Left renal pelvis (tissue), 4 donors: ENCODE measurements around the gene COQ7. TPM values are rescaled to one million over a fixed set of nuclear protein-coding genes. Genes with fewer than 3 reads are reported as not detected.
A peak's percentile ranks its signal among the peaks of the same experiment; 100 is the strongest.

ENCODE experiments used
- DNase-seq, 4 donors: peaks; one replicate each; pipeline ENCODE4 v3.0.0-alpha.2; 2013; ENCODE audit warnings: low read depth in 4 of 4, low spot score in 3 of 4
- polyA plus RNA-seq, 4 donors: library from polyadenylated mRNA; unstranded; fragments of 120-200 nt; gene quantifications; one replicate each; pipeline ENCODE4 v1.2.1, GENCODE V29; 2013; ENCODE audit not compliant: insufficient read length in 4 of 4

COQ7 gene
- polyA plus RNA-seq, 4 donors, result 28.8 to 34.3 (median 32.1) TPM

DNA sequence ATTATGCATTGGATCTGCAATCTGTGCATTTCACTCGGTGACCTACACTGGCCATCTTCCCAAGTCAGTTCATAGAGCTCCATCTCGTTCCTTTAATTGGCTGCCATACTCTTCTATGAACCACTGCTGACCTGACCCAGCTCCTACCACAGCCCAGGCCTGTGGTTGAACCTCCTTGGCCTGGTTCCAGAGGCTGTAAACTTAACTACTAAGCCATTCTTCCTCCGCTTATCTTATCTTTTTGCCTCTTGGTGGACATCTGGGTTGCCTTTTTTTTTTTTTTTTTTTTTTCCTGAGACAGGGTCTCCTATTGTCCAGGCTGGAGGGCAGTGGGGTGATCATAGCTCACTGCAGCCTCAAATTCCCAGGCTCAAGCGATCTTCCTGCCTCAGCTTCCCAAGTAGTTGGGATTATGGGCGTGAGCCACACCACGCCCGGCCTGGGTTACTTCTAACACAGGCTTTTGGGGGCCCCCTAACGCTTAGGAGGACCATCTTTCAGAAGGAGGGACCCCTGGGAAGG is 18.3 kb downstream of the COQ7 start:
- DNase-seq, result no peak

DNA sequence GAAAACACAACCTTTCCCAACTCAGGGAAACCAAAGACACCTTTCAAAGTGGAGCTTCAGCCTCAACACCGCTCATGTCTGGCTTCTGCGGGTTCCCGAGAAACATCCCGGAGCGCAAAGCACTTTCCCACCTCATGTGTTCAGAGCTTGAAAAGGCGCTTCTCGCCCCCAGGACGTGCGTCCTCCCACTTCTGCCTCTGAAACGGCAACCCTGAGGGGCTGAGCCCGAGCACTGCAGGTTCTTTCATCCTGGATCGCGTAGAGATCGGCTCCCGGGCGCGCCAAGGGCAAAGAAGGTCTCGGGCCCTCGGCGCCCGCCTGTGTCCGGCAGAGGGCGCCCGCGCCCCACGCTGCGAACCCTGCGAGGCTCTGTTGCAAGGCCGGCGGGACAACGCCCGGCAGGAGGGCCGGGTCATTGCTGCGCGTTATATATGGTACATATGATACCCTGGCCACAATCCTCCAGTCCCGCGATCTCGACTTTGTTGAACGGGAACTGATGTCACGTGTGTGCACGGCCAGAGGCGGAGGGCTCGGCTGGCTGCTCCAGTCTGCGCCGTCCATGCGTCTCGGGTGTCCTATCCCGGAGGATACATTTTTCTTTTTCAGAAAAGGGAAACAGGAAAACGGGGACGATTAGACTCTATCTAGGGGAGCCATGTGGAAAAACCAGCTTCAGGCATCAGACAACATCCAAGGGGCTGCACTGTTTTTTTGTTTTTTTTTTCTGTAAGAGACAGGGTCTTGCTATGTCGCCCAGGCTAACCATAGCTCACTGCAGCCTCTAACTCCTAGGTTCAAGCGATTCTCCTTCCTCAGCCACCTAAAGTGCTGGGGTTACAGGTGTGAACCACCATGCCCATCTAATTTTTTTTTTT is 19.1 kb downstream of the COQ7 start:
- DNase-seq, result peak; percentile 64 to 82 (median 74)

DNA sequence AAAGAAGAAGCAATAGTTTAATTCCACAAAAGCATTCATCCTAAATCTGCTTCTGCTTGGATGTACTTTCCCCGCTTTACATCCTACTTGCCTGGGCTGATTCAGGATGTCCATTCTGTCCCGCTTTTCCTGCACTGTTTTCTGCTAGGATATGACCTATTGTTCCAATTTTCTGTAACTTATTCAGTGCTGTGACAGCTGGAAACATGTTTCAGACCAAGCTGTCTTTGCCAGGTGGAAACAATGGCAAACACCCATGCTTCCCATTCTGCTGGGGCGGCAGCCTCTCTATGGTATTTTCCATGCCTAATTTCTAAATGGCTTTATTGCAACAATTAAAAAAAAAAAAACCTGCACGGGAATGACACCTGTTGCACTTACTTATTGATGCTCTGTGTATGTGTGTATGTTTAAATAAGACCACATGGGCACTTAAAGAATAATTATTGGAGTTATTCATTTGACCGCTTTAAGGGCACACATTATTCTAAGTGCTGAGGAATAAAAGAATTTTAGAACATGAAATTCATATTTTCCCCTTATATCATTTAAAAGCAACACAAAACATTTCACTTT is 21.0 kb downstream of the COQ7 start:
- no peak for DNase-seq

DNA sequence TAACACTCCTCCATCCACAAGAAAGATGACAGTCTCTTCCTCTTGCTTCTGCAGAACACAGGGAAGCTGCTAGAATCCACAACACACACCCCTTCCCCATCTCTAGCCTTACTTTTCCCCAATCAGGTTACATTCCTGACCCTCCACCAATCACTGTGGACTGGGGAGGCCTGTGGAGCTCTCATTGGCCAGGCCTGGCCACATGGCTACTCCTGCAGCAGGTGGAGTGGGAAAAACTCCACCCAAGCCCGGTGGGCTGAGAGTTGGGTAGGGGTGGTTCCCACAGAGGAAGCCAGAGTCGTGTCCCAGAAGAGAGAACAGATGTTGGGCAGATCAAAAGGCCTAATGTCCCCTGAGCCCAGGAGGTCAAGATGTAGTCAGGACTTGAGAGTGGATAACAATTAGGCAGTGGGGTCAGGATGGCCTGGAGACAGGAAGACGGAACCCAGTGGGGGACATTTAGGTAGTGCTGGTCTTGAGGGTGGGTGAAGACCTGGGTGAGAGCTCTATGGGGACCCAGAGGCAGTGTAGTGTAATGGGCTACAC is 22.1 kb downstream of the COQ7 start:
- no peak for DNase-seq

DNA sequence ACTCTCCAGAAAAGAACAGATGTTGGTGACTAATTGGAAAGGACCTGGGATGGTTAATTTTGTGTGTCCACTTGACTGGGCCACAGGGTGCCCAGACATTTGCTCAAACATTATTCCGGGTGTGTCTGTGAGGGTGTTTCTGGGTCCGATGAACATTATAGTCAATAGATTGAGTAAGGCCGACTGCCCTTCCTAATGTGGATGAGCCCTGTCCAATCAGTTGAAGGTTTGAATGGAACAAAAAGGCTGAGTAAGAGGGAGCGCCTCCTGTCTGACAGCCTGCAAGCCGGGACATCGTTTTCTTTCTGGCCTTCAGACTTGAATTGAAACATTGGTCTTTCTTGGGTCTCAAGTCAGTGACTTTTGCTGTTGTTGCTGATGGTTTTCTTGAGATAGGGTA is 23.5 kb downstream of the COQ7 start:
- no peak for DNase-seq

DNA sequence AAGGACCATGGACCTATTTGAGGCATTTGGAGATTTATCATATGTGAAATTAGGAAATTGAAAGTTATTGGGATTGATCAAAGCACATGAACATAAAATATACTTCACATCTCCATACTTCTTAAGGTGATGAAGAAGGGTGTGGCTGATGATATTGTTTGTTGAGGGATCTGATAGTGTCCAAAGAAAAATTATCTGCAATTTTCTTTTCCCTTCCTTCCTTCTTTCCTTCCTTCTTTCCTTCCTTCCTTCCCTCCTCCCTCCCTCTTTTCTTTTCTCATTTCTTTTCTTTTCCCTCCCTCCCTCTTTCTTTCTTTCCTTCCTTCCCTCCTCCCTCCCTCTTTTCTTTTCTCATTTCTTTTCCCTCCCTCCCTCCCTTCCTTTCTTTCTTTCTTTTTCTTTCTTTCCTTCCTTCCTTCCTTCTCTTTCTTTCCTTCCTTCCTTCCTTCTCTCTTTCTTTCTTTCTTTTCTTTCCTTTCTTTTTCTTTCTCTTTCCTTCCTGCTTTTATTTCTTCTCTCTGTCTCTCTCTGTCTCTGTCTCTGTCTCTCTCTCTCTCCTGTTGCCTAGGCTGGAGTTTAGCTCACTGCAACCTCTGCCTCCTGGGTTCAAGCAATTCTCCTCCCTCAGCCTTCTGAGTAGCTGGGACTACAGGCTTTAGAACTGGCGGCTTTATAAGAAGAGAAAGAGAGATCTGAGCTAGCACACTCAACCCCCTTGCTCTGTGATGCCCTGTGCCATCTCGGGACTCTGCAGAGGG is 25.4 kb downstream of the COQ7 start:
- DNase-seq, result no peak

DNA sequence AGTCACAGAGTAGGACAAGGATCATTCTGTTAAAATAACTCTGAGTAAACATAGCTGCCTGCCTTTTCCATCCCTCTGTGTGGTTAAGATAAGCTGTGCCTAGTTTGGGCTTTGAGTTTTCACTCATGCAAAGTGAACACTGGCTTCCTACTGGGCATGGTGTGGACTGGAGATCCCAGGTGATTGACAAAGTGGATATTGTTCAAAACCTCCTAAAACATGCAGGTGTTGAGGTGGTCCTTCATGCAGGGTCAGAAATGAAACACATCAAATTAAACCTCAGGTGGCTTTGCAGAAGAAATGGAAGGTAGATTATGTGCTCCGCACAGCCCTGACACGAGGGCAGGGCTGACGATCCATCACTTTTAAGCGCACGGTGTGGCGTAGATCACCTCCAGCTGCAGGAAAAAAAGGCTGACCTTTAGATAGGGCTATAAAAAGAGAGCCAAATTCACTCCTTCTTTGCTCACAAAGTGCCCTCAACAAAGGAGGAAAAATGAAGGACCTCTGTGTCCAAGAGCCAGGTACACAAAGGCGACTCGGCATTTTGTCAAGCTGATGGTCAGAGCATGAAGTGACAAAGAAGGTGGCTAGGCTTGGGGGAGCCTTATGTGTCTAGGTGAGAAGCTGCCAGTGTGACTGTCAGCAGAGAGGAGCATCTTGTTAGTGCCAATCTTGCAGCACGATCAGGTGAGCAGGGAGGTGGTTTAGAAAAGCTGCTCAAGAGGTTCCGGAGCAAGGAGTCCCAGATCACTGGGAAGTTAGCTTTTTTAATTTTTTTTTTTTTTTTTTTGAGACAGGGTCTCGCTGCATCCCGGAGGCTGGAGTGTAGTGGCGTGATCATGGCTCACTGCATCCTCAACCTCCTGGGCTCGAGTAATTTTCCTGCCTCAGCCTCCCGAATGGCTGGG is 26.5 kb downstream of the COQ7 start:
- DNase-seq, result no peak

DNA sequence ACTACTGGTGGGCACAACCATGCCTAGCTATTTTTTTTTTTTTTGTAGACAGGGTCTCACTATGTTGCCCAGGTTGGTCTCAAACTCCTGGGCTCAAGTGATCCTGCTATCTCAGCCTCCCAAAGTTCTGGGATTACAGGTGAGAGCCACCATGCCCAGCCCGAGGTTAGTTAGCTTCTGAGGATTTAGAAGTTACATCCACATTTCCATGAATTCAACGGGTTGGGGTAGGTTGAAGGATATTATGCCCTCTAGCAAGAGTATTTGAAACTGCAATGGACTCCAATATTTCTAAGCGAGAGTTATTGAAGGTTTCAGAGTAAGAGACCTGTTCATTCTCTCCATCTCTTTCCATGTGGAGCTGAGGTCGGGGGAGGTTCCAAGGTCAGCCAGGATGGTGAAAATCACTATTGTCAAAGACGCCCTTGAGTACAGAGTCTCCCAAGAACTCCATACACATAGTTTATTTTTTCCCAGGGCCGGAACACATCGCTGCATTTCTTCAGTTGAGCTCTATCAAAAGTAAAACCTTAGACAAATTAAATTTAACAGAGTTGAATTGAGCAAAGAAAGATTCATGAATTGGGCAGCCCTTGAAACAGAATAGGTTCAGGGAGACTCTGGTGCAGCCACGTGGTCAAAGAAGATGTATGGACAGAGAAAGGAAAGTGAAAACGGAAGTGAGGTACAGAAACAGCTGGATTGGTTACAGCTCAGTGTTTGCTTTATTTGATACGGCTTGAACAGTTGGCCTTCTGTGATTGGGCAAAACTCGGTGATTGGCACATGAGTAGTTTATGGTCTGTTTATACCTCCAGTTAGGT is 27.3 kb downstream of the COQ7 start:
- DNase-seq, result no peak

DNA sequence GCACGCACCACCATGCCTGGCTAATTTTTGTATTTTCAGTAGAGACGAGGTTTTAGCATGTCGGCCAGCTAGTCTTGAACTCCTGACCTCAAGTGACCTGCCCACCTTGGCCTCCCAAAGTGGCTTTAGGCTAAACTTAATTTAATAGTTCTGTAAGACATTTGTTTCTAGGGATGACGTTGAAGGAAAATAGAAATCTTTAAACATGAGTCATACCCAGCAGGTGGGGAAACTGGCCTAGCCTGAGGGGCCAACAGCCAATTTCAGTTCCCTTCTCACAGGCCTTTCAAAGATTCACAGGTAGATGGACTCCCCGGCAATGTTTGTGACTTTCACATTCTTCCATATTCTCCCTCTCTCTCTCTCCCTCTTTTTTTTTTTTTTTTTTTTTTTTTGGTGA is 28.2 kb downstream of the COQ7 start:
- no peak for DNase-seq

DNA sequence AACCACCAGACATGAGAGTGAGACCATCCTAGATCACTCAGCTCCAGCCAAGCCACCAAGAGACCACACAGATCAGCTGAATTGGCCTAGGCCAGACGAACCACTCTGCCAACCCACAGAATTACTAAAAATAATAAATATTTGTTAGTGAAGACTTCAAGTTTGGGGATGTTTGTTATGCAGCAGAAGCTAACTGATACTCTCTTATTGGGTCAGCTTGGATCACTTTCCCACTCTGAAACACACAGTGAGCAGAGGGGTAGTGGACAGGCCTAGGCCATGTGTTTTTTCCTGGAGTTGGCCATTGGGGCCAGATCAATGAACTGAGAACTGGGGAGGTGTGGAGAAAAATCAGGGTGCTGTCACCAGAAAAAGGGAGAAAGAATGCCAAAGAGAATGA is 30.8 kb downstream of the COQ7 start:
- DNase-seq, result no peak

DNA sequence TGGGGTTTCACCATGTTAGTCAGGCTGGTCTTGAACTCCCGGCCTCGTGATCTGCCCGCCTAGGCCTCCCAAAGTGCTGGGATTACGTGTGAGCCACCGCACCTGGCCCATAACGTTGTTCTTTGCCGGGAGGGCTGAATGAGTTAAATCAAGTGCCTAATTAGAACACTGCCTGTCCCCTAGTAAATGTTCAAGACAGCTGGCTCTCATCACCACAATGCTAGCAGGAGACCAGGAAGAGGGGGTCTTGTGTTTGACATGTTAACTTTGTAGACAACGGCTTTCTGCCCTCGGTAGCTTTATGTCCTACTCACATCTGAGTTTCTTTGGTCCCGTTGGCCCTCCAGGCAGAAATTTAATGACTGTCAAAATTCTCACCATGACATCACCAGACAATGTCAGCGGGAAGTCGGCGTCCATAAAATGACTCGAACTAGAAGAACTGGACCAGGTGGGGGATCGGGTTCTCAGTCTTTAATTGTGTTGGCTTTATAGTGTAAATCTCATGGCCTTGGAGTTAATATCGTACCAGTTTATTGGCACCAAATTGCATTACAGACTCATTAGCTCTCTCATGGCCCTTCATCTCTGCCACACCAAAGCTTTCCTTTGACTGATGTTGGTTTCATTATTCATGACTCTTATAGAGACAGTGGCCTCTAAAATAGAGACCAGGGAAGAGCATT is 34.9 kb downstream of the COQ7 start:
- DNase-seq, result peak in 2 of 4 donors; percentile 48 to 51

DNA sequence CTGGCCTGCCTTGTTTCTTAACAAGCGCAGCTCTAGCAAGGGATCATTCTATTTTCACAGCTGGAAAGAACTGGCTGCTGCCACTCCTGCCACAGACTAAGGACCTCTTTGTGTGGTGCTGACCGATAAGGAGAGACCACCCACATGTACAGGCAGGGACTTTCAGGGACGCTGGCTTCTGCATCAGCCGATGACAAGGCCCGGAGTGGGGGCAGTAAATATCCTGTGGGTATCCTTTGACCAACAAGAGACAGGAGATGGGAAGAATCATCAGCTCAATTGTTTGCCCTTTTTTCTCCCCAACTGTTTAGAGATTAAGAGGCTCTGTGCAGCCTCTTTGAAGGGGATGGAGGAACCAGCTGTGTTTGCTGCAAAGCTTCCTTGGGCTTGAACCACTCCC is 37.2 kb downstream of the COQ7 start:
- DNase-seq, result no peak

DNA sequence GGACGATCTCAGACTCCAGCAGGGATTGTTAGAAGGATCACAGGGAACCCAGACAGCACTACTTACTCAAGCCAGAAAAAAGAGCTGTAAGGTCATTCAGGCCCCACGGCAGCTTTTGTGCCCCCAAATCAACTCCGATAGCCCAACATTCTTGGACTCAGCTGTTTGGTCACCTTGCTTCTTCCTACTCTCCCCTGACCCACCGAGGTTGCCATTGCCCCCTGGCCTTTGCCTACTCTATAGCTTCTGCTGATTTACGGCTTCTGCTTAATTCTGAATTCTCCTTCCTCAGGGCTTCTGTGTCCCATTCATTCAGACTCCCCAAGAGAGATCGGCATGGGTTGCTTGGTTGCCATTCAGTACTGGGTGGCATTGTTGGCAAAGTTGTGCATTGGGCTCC is 37.7 kb downstream of the COQ7 start:
- DNase-seq, result no peak

DNA sequence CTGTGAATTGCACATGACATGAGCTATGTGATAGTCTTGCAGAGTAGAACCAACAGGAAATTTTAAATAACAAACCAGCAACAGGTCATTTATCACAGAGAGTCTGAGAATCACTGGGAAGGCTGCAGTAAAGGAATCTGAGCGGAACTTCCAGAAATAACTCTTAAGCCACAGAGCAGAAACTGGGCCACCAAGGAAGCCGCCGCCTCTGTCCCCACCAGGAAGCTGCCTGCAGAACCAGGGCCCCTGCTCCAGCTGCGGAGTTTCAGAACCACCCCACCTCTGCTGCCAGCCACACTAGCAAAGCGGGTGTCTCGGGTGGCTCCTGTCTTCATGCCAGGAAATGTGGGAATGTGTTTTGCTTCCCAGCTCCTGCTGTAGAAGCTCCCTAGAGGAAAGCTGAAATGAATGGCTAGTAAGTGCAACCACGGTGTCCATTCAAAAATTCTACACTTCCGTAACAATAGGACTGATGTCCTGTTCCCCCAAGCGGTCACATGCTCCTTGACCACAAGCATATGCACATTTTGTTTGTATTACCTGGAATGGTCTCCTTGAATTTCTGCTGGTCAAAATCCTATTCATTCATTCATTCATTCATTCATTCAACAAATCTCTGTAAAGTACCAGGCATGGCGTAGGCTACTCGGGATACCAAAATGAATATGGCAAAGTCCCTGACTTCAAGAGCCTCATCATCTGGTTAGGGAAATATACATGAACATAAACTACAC is 38.6 kb downstream of the COQ7 start:
- DNase-seq, result no peak

DNA sequence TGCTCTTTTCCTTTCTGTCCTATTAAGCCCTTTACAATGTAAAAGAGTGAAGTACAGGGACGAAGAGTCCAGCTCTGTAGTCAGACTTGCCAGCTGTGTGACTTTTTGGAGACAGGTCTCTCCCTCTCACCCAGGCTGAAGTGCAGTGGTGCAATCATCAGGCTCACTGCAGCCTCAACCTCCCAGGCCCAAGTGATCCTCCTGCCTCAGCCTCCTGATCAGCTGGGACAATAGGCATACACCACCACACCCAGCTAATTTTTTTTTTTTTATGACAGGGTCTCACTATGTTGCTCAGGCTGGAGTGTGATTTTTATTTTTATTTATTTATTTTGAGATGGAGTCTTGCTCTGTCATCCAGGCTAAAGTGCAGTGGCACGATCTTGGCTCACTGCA is 39.2 kb downstream of the COQ7 start:
- DNase-seq, result no peak

DNA sequence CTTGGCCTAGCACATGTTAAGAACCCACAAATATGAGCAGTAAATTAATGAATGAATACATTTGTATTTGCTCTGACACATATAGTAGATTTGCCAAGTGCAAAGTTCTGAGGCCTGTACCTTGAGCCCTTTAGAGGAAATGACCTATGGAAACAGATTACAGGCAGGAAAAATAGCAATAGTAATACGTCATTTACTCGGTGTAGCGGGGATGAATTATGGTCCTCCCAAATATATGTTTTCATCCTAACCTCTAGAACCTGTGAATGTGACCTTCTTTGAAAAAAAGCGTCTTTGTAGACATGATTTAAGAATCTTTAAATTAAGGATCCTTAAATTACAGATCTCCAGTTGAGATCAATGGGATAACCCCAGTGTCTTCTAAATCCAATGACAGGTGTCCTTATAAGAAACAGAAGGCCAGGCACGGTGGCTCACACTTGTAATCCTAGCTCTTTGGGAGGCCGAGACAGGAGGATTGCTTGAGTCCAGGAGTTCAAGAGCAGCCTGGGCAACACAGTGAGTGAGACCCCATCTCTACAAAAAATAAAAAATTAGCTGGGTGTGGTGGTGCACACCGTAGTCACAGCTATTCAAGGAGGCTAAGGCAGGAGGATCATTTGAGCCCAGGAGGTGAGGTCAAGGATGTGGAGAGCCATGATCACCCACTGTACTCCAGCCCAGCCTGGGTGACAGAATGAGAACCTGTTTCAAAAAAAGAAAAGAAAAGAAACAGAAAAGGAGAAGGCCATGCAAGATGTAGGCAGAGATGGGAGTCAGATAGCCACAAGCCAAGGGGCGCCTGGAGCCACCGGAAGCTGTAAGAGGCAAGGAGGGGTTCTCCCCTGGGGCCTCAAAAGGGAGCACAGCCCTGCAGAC is 41.2 kb downstream of the COQ7 start:
- no peak for DNase-seq

DNA sequence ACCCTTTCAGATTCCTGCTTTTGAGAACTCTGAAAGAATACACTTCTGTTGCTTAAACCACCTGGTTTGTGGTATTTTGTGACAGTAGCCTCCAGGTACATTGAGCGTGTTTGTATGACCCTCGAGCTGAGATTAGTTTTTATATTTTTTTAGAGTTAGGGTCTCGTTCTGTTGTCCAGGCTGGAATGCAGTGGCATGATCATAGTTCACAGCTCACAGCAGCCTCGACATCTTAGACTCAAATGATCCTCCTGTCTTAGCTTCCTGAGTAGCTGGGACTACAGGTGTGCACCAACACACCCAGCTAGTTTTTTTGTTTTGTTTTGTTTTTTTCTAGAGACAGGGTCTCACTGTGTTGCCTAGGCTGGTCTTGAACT is 41.9 kb downstream of the COQ7 start:
- DNase-seq, result no peak
